ENCODE results near the gene SHISA9.

DNA sequence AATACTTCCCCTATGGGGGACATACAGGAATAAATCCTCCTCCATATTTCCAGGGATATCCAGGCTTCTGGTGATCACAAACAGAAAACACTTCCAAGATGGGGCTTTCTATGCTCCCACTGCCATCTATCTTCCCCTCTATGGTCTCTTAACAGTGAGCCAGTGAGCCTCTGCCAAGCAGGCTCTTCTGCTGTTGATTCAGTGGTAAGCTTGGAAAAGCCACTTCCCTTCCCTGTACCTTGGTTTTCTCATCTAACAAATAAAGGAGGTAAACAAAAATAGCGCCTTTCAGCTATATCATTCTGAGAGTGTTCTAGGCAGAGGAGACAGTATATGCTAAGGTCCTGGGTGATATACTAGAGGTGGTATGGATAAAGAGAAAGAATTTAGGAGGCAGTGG is 368.0 kb downstream of the SHISA9 start:
- TF ChIP-seq POLR2A (IDR thresholded peaks at IDR 0.05) (no peak), POLR2AphosphoS5 (IDR thresholded peaks at IDR 0.05) (no peak)

Data from breast epithelium (tissue), 3 donors.